HG03521 (cell line): ENCODE results near the gene SLX1A.
"Not testable (repeated sequence)": the region's sequence is repeated elsewhere in the genome, so short reads cannot be mapped to it uniquely, and the experiment has no call there.

Source experiments
- ATAC-seq: cut with Tn5 transposase; IDR thresholded peaks from one replicate; pipeline ENCODE4 v1.9.1; 2021; ENCODE audit warnings: mild to moderate bottlenecking, moderate library complexity; ENCODE audit not compliant: unreplicated experiment

Gene SLX1A

GRCh38 chr16:30217082-30217481, 23.4 kb downstream of the SLX1A start:
- ATAC-seq: not testable (repeated sequence)
